GM21619 (cell line): ENCODE data around the gene EPC2.
A peak's percentile ranks its signal among the peaks of the same experiment; 100 is the strongest.

Experiments used
- ATAC-seq: cut with Tn5 transposase; IDR thresholded peaks from one replicate; pipeline ENCODE4 v1.9.1; 2021; ENCODE audit not compliant: unreplicated experiment

The EPC2 gene

GRCh38 chr2:148802448-148803220, 158.1 kb downstream of the EPC2 start:
- ATAC-seq: no peak

- ATAC-seq: no peak
Measured at GRCh38 chr2:148810081-148810480, 165.5 kb downstream of the EPC2 start.

GRCh38 chr2:148812306-148812705, 167.8 kb downstream of the EPC2 start:
- ATAC-seq: no peak

GRCh38 chr2:148813603-148814065, 169.1 kb downstream of the EPC2 start:
- ATAC-seq: peak; percentile 99

GRCh38 chr2:148814143-148814859, 169.8 kb downstream of the EPC2 start:
- ATAC-seq: no peak

- ATAC-seq: no peak
Measured at GRCh38 chr2:148814860-148815419, 170.4 kb downstream of the EPC2 start.

- ATAC-seq: no peak
Measured at GRCh38 chr2:148816176-148816575, 171.6 kb downstream of the EPC2 start.

GRCh38 chr2:148817210-148817708, 172.7 kb downstream of the EPC2 start:
- ATAC-seq: no peak

GRCh38 chr2:148819019-148819585, 174.6 kb downstream of the EPC2 start:
- no peak for ATAC-seq

GRCh38 chr2:148824190-148824589, 179.6 kb downstream of the EPC2 start:
- no peak for ATAC-seq

- ATAC-seq: no peak
Measured at GRCh38 chr2:148826791-148827190, 182.2 kb downstream of the EPC2 start.

GRCh38 chr2:148828941-148829340, 184.4 kb downstream of the EPC2 start:
- ATAC-seq: no peak

- no peak for ATAC-seq
Measured at GRCh38 chr2:148829618-148830017, 185.1 kb downstream of the EPC2 start.

GRCh38 chr2:148832637-148833036, 188.1 kb downstream of the EPC2 start:
- ATAC-seq: no peak
